ENCODE data around the gene PSD4.

PSD4 gene

DNA sequence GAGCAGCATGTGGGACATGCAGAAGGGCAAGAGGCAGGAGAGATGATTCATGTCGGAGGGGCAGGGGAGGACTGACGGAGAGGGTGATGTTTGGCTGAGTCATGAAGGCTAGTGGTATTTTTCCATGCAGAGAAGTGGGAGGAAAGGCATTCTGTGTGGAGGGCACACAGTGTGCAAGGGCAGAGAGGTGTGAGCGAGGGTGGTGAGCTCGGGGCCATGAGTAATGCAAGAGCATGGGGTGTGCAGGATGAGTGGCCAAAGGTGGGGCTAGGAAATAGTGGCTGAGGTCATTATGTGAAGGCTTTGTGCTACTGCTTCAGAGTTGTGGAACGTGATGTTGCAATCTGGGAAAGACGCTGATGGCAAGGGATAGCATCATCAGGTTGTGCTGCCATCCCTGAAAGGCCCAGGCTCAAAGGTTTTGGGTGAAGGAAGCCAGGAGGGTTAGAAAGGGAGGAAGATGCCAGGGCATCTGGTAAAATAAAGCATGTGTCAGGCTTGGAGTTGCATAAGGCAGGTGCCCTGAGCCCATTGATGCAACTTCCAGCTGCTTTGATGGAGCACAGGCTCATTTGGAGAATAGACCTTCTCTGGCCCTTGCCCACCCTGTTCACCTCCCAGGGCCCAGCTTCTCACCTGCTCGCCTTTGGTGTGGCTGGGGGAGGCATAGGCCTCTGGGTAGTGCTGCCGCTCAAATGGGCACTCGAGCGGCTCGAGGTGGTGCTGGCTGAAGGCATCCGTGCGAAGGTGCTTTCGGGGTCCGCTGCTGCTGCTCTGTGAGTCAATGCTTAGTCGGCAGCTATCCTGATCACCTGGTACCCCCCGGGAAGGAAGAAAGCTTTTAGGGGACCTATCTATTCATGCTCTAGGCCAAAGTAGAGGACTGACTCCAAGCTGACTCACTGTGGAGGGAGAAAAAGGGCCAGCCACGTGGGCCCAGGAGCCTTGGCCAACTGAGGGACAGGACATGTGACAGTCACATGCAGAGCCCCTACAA lies 67.4 kb downstream of the PSD4 start:
- DNase-seq = peak; percentile 40

DNA sequence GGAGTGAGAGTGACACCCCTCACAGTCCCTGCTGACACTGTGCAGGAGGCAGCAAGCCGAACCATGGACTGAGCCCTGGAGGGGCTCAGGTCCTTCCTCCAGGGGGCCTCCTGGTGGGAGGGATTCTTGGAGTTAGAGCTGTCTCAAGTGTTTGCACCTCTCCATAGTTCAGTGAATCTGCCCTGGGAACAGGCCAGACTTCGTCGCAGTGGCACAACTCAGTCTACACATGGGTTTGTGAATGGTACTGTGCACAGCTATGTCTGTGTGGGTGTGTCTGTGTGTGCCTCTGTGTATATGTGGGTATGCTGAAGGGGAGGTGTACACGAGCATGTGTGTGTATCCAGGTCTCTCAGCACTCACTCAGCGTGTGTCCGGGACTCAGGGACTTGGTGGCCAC lies 68.6 kb downstream of the PSD4 start:
- no peak for DNase-seq

DNA sequence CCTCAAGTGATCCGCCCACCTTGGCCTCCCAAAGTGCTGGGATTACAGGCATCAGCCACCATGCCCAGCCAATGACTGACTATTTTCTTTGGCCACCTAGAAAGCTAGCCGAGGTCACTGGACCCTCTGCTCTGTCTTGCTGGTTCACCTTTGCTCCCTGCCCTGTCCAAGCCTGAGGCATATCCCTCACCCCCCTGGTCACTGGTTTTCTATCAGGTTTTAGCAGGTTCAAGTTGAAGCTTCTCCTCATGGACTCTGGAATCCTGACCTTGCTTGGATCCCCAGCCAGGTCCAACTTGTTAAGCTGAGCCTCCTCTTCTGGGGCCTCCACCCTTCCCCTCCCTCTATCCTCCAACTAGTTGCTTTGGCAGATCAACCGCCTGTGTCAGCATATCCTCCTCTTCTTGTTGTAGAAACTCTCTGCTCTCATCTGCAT lies 71.5 kb downstream of the PSD4 start:
- no peak for DNase-seq

DNA sequence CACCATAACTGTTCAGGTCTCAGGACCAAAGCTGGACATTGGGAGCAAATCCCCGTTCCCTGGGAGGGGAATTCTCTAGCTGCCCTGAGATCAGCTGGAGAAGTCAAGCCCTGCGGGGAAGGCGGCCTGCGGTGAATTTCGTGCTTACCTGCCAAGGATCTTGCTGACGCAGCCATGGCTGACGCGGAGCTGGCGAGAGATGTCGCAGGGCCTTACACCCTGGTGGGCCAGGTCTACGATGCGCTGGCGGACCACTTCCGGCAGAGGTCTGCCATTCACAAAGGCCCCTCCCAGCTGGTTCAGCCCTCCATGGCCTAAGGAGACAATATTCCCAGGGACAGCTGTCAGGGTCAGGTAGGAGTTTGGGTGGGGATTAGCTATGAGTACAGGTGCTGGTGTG lies 72.8 kb downstream of the PSD4 start:
- no peak for DNase-seq

DNA sequence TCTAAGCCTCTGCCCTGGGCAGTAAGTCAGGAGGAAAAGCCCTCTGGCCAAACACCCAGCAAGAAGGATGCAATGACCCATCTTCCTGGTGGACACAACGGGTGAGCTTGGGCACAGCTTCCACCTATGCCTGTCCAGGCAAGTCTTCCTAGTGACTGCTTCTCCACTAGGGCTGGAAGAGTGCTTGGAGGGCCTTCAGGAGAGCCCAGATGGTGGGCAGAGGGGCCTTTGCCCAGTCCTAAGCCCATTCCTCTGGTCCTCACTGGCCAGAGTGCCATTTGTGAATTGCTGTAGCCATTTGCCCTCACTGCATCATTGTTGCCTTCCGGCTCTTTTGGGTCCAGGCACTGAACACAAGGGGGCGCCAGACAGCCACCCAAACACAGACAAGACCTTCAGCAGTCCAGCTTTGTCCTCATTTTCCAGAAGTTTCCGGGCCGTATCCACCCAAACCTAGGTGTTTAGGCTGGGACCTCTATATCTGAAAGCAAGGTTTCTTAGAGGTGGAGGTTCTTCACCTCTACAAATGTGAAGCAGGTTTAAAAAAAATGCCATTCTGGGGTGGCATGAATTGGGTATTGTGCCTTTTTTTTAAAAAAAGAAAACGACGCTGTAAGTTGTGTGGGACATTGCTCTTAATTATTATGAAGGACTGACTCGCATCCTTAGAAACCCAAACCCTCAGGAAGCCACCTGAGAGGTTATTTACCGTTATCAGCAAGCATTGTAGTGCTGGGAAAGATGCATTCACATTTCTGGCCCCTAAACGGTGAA lies 75.4 kb downstream of the PSD4 start:
- peak; percentile 80 for DNase-seq

DNA sequence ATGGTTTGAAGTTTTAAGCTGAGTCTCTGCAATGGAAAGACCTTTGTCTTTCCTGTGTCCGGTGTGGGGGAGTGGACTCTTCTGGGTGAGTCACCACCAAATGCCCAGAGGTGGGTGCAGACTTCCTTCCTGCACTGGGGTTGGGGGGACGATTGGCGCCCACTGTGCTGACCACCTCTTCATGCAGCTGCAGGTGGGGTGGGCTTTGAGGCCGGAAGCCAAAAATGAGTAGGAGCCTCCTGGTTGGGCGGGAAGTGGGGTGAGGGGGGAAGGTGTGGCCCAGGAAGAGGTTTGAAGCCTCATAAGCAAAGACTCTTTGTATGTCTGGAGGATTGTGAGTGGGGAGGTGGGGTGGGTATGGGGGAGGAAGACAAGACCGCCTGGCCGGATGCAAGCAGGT lies 77.3 kb downstream of the PSD4 start:
- DNase-seq = peak; percentile 54

DNA sequence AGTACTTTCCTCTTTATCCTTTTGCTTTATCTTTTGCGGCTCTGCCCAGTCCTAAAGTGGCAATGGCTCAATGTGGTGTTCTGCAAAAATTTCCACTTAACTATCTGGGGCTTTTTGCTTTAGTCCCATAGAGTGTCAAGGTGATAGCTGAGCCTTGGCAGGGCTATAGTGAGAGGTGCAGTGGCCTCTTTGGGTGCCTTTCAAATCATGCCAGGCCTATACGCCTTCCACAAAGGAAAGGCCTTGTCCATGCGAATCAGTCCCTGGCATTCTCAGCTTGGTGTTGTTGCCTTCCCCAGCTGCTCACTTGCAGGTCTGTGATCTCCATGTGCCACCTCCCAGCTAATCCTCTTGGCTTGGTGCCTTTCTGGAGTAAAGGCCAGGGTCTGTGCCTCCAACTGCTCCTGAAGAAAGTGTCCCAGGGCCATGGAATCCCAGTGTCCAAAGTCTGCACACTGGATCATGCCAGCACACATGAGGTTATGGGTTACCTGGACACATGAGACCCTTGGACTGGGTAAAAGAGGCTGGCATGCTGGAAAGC lies 78.3 kb downstream of the PSD4 start:
- DNase-seq = no peak

DNA sequence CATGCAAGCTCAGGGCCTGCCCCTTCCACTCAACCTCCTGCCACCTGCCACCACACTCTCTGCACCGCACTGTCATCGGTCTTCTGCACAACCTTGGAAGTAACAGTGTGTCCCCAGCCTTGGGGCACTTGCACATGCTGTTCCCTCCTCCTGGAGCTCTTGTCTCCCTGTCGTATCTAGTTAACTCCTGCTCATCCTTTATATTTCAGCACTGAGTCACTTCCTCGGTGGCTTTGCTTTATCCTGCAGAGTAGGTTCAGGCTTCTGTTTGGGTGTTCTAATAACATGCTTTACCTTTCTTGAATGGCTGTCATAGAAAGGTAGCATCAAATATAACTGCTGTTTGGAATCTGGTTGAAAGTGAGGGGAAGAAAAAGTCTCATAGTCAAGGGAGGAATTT lies 79.7 kb downstream of the PSD4 start:
- no peak for DNase-seq

DNA sequence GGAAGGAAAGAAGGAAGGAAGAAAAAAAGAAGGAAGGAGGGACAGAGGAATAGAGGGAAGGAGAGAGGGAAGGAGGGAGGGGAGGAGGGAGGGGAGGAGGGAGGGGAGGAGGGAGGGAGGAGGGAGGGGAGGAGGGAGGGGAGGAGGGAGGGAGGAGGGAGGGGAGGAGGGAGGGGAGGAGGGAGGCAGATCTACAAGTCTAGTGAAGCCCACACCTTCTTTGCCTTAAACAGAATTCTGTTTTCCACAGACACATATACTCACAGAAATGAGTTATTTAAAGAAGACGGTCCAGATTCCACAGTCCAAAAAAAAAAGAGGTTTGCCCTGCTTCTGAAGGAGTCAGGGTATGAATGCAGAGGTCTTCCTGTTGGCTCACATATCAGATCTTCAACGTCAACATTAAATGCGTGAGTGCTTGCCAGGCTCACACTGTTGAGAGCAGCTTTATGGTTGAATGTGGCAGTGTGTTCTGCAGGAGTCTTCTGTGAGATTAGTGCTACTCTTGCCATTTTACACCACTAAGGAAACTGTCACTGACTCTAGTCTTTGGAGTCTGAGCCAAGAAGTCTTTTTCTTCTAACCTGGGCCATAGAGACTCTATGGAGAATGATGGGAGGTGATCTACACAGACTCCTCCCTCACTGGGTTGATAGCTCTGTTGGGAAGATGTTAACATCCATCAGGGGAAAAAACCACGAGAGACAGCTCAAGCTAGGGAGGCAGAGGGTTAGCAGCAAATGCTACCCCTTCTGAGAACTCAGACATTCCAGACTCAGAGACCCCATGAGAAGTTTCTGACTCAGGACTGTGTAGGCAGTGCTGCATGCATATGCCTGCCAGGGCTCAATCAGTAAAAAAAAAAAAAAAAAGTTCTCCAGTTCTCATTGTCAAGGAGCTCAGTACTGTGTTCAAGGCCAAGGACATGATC lies 81.6 kb downstream of the PSD4 start:
- DNase-seq = no peak

DNA sequence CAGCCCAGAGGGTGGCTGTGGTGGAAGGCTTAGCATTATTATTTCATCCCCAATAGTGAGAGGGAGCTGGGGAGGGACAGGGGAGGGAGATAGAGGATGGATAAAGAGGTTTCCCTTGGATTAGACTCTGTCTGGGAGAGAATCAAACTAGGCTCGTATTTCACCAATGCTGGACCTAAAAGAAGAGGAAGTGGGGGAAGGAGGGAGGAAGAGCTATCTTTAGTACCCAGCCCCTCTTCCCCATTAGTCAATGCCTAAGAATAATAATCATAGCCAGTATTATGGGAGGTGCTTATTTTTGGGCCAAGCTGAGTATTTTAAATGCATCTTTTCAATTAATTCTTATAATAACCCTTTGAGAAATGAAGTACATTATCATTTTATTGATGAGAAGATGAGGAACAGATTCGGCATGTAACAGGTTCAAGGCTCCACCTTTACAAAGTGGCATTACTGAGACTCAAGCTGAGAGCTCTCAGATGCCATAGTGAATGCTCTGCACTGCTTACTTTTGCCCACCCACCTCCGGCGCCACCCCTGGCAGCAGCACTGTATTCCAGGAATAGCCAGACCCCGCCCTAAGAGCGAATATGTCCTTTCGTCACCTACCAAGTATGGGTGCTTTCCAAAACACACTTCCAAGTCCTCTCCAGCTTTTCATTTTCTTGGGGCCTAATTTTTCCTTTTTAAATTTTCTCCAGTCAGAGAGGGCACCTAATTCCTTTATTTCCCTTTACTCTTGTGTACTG lies 83.9 kb downstream of the PSD4 start:
- DNase-seq = no peak

DNA sequence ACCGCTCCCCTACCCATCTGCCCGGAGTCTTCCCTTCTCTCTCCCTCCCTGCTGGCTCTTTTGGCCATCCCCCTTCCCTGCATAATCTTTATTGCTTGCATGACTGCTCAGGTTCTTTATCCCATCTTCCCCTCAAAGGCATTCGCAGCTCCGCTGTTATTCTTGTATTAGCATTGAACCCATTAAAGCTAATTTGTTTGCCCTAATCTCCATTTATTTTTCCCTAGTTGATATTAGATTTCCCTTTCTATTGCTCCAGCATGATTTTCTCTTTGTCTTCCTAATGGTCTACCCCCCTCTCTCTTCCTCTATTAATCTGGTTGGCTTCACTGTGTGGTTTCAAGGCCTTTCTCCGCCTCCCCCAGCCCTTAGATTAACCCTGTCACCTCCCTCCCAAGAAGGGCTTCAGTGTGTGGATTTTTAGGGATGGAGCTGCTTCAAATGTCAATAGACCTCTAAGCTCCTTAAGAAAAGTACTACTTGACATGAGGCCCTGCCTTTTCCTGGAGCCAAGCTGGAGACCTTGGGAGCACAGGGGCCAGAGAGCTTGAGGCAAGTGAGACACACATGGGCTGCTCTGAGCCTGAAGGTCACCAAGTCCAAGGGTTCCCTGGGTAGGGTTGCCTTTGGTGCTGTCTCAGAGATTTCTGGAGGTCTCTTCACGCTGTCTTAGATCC lies 84.8 kb downstream of the PSD4 start:
- DNase-seq = no peak
